ENCODE data around the gene CYP3A7. TPM values are rescaled to one million over a fixed set of nuclear protein-coding genes. Genes with fewer than 3 reads are reported as not detected.
"Not testable (repeated sequence)": the region's sequence is repeated elsewhere in the genome, so short reads cannot be mapped to it uniquely, and the experiment has no call there.

The CYP3A7 gene
- total RNA-seq, 1 experiment from 2014 or later = 0.71 TPM

DNA sequence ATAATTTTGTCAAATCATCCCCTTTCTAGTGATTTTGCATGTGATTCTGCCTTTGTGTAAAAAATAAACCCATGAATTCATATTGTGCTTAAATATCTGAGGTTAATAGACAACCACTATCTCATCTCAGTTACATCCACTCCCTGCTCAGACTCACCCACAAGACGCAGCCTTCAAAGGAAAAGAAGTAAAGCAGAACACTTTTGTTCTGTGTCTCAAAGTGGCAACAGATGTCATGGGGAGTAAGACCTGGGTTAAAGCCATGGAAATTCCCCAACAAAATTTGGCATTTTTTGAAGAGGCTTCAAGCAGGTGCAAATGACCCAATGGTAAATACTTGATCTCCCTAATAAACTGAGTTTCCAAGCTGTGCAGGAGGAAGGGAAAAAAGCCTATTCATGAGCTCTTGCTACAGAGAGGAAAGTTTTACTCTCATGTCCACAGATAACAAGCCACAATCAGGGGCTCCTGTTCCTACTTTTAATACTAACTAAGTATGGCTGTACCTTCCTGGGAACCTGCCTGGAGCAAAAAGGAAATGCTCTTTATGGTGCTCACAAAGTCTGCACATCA lies 4.7 kb downstream of the CYP3A7 start:
- no peaks in the 10 kb centered on the region for H3K4me1 Mint-ChIP-seq (ENCODE audit: low read depth, unreplicated experiment)
- TF ChIP-seq, protein P1, sequence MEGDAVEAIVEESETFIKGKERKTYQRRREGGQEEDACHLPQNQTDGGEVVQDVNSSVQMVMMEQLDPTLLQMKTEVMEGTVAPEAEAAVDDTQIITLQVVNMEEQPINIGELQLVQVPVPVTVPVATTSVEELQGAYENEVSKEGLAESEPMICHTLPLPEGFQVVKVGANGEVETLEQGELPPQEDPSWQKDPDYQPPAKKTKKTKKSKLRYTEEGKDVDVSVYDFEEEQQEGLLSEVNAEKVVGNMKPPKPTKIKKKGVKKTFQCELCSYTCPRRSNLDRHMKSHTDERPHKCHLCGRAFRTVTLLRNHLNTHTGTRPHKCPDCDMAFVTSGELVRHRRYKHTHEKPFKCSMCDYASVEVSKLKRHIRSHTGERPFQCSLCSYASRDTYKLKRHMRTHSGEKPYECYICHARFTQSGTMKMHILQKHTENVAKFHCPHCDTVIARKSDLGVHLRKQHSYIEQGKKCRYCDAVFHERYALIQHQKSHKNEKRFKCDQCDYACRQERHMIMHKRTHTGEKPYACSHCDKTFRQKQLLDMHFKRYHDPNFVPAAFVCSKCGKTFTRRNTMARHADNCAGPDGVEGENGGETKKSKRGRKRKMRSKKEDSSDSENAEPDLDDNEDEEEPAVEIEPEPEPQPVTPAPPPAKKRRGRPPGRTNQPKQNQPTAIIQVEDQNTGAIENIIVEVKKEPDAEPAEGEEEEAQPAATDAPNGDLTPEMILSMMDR (IDR thresholded peaks at IDR 0.05; ENCODE audit: unreplicated experiment) = no peak
- intact Hi-C loops (cut with micrococcal nuclease; ENCODE audit: unreplicated experiment) = no loop called here
- no TSS peak for BruUV-seq (replicated peaks)
- DNase-seq = no peak
- H3K36me3 Mint-ChIP-seq (ENCODE audit: insufficient read depth, unreplicated experiment) = no peaks in the 10 kb centered on the region
- H3K4me3 Mint-ChIP-seq (ENCODE audit: low read depth, unreplicated experiment) = no peak overlapping the region
- no peak overlapping the region for H3K27ac Mint-ChIP-seq (ENCODE audit: unreplicated experiment)
- H3K27me3 Mint-ChIP-seq (ENCODE audit: unreplicated experiment) = no peaks in the 10 kb centered on the region
- CTCF ChIA-PET = interaction anchor here (2.0 kb wide), 1 partner anchor 12 kb away, joined by 4 read pairs; no protein-coding TSS in a partner anchor
- no peaks in the 10 kb centered on the region for H3K9me3 Mint-ChIP-seq (ENCODE audit: low read depth, unreplicated experiment)

DNA sequence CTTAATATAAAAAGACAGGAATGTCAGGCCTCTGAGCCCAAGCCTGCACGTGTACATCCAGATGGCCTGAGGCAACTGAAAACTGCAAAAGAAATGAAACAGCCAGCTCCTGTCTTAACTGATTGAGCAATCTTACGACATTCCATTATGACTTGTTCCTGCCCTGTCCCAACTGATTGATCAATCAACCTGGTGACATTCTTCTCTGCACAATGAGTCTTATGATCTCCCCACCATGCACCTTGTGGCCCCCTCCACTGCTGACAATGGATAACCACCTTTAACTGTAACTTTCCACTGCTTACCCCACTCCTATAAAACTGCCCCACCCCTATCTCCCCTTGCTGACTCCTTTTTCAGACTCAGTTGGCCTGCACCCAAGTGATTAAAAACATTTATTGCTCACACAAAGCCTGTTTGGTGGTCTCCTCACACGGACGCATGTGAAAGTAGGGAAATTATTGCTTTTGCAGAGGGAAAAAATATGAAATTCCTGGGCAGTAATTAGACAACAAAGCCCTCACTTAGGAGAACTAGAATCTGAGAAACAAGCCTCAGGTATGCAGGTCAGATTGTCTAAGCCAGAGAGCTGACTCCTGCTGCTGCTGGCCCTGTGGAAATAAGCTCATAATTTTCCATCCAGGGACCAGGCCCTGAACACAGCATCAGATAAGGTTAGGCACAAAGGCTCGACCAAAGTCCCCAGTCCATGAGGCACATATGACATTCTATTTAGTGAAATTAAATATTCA lies 5.3 kb downstream of the CYP3A7 start:
- H3K36me3 Mint-ChIP-seq (ENCODE audit: insufficient read depth, unreplicated experiment) = no peaks in the 10 kb centered on the region
- intact Hi-C loops (cut with micrococcal nuclease; ENCODE audit: unreplicated experiment) = no loop called here
- TF ChIP-seq, protein P1 (IDR thresholded peaks at IDR 0.05; ENCODE audit: unreplicated experiment) = no peak
- no peak overlapping the region for H3K27ac Mint-ChIP-seq (ENCODE audit: unreplicated experiment)
- DNase-seq = peak; percentile 42
- no peaks in the 10 kb centered on the region for H3K4me1 Mint-ChIP-seq (ENCODE audit: low read depth, unreplicated experiment)
- H3K4me3 Mint-ChIP-seq (ENCODE audit: low read depth, unreplicated experiment) = no peak overlapping the region
- H3K9me3 Mint-ChIP-seq (ENCODE audit: low read depth, unreplicated experiment) = no peaks in the 10 kb centered on the region
- BruUV-seq (replicated peaks) = no TSS peak
- H3K27me3 Mint-ChIP-seq (ENCODE audit: unreplicated experiment) = no peaks in the 10 kb centered on the region
- CTCF ChIA-PET = interaction anchor here (0.9 to 2.0 kb wide), 2 partner anchors 9 to 13 kb away, joined by 3 to 4 read pairs; no protein-coding TSS in a partner anchor

DNA sequence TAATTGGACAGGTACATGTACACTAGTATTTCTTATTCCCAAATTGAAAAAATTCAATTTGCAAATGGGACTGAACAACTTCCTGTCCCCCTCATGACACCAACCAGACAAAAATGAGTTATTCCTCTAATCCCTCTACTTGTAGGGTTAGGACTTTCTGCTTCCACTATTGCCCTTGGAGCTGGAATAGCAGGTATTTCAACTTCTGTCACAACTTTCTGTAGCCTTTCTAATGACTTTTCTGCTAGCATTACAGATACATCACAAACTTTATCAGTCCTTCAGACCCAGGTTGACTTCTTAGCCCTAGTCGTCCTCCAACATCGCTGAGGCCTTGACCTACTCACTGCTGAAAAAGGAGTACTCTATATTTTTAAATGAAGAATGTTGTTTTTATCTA lies 6.4 kb downstream of the CYP3A7 start:
- no TSS peak for BruUV-seq (replicated peaks)
- H3K27ac Mint-ChIP-seq (ENCODE audit: unreplicated experiment) = no peak overlapping the region
- no peaks in the 10 kb centered on the region for H3K36me3 Mint-ChIP-seq (ENCODE audit: insufficient read depth, unreplicated experiment)
- CTCF ChIA-PET = interaction anchor here (0.9 to 2.0 kb wide), 2 partner anchors 8 to 14 kb away, joined by 3 to 4 read pairs; no protein-coding TSS in a partner anchor
- H3K27me3 Mint-ChIP-seq (ENCODE audit: unreplicated experiment) = no peaks in the 10 kb centered on the region
- H3K4me3 Mint-ChIP-seq (ENCODE audit: low read depth, unreplicated experiment) = no peak overlapping the region
- no peaks in the 10 kb centered on the region for H3K9me3 Mint-ChIP-seq (ENCODE audit: low read depth, unreplicated experiment)
- no peaks in the 10 kb centered on the region for H3K4me1 Mint-ChIP-seq (ENCODE audit: low read depth, unreplicated experiment)
- TF ChIP-seq, protein P1 (IDR thresholded peaks at IDR 0.05; ENCODE audit: unreplicated experiment) = no peak
- DNase-seq = peak; percentile 17
- intact Hi-C loops (cut with micrococcal nuclease; ENCODE audit: unreplicated experiment) = no loop called here

DNA sequence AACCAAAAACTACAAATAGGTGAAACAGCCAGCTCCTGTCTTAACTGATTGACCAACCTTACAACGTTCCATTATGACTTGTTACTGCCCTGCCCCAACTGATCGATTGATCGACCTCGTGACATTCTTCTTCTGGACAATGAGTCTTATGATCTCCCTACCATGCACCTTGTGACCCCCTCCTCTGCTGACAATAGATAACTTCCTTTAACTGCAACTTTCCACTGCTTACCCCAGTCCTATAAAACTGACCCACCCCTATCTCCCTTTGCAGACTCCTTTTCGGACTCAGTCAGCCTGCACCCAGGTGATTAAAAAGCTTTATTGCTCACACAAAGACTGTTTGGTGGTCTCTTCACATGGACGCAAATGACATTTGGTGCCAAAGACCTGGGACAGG lies 11.8 kb downstream of the CYP3A7 start:
- H3K4me3 Mint-ChIP-seq (ENCODE audit: low read depth, unreplicated experiment); H3K36me3 Mint-ChIP-seq (ENCODE audit: insufficient read depth, unreplicated experiment); H3K27ac Mint-ChIP-seq (ENCODE audit: unreplicated experiment); H3K27me3 Mint-ChIP-seq (ENCODE audit: unreplicated experiment); H3K9me3 Mint-ChIP-seq (ENCODE audit: low read depth, unreplicated experiment); DNase-seq; BruUV-seq (replicated peaks); CTCF ChIA-PET; intact Hi-C loops (cut with micrococcal nuclease; ENCODE audit: unreplicated experiment): not testable (repeated sequence)
- peaks cover 11% of the 10 kb centered on the region for H3K4me1 Mint-ChIP-seq (ENCODE audit: low read depth, unreplicated experiment)
